Type B pancreatic cell (in vitro differentiated cells): ENCODE results near the gene RAD51B. TPM values are rescaled to one million over a fixed set of nuclear protein-coding genes. Genes with fewer than 3 reads are reported as not detected.

ENCODE experiments used
- DNase-seq: peaks from one replicate; pipeline ENCODE4 v3.0.0; 2021; ENCODE audit warnings: mixed read lengths; ENCODE audit not compliant: unreplicated experiment; ENCODE audit errors: extremely low spot score
- H3K27ac Mint-ChIP-seq: 2 replicates; pipeline ENCODE4 v1.8.0; 2021; ENCODE audit warnings: mild to moderate bottlenecking, mixed read lengths
- H3K27me3 Mint-ChIP-seq: 2 replicates; pipeline ENCODE4 v1.8.0; 2021; ENCODE audit warnings: mixed read lengths
- H3K36me3 Mint-ChIP-seq: 2 replicates; pipeline ENCODE4 v1.8.0; 2021; ENCODE audit warnings: mixed read lengths
- H3K4me1 Mint-ChIP-seq: one replicate; pipeline ENCODE4 v1.8.0; 2021; ENCODE audit warnings: mixed read lengths; ENCODE audit not compliant: unreplicated experiment
- H3K4me3 Mint-ChIP-seq: 2 replicates; pipeline ENCODE4 v1.8.0; 2021; ENCODE audit warnings: mild to moderate bottlenecking, mixed read lengths
- H3K9me3 Mint-ChIP-seq: 2 replicates; pipeline ENCODE4 v1.8.0; 2021; ENCODE audit warnings: mixed read lengths
- total RNA-seq: library from RNA; stranded (reverse); gene quantifications from 2 replicates; pipeline ENCODE4 v1.2.1, GENCODE V29; 2021; ENCODE audit warnings: low replicate concordance
- TF ChIP-seq, protein P1 (sequence below): fragments of 200-600 bp; sonication (generic); conservative IDR thresholded peaks from 2 replicates; pipeline ENCODE4 v1.5.0; 2021; ENCODE audit warnings: antibody characterized with exemption, mild to moderate bottlenecking

RAD51B gene
- total RNA-seq, 1 donor from 2014 or later = 27.3 TPM

DNA sequence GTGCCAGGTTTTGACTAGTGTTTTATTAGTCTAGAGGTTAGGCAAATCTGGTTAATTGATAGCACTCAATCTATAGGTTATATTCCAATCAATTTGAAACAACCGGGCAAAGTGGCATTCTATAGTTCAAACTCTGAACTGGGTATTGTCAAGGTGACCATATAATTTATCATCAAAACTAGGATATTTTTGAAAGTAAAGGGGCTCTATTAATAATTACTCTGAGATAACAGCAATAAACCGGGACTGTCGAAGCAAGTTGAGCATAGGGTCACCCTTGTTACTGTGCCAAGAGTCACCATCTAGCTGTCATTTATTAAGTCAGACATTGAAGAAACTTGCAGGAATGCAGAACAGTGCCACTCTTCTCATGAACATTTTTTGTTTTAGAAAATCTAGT, 321.2 kb downstream of the RAD51B start:
- TF ChIP-seq, protein P1, sequence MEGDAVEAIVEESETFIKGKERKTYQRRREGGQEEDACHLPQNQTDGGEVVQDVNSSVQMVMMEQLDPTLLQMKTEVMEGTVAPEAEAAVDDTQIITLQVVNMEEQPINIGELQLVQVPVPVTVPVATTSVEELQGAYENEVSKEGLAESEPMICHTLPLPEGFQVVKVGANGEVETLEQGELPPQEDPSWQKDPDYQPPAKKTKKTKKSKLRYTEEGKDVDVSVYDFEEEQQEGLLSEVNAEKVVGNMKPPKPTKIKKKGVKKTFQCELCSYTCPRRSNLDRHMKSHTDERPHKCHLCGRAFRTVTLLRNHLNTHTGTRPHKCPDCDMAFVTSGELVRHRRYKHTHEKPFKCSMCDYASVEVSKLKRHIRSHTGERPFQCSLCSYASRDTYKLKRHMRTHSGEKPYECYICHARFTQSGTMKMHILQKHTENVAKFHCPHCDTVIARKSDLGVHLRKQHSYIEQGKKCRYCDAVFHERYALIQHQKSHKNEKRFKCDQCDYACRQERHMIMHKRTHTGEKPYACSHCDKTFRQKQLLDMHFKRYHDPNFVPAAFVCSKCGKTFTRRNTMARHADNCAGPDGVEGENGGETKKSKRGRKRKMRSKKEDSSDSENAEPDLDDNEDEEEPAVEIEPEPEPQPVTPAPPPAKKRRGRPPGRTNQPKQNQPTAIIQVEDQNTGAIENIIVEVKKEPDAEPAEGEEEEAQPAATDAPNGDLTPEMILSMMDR = no peak
- peaks cover 2% of the 10 kb centered on the region for H3K36me3 Mint-ChIP-seq
- H3K27me3 Mint-ChIP-seq = no peaks in the 10 kb centered on the region
- peaks cover 3% of the 10 kb centered on the region for H3K9me3 Mint-ChIP-seq
- H3K27ac Mint-ChIP-seq = peak overlapping the region; percentile 90
- no peak for DNase-seq
- peak overlapping the region; percentile 14 for H3K4me3 Mint-ChIP-seq
- H3K4me1 Mint-ChIP-seq = peaks cover 60% of the 10 kb centered on the region

DNA sequence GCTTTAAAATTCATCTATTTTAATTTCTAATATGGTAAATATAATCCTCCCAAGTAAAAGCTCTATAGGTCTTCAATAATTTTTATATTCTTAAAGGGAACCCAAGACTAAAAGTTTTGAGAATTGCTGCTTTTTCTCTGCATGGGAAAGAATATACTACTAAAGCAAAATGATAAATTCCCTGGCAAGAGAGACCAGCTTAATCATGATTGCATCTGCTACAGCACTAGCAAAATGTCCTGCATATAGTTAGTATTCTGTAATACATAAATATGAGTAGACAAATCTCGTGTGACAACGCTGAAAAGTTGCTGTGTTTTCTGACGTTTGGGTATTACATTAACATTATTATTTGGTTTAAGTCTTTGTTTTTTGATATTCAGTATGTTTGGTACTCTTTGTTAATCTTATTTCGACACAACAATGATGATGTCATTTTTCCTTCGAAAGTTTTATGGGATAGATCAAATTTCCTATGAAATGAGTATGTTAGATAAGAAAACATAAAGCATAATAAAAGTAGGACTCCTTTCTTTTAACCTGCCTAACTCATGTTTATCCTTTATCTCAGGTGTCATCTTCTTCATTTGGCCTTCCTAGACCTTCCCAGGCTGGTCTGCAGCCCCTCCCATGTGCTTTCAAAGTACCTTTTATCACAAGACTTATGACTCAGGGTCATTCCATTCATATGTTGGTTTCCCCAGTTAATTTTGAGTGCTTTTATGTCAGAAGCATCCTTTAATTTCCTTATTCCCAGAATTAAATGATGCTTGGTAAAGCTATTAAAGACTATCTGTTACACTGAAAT, 321.9 kb downstream of the RAD51B start:
- TF ChIP-seq, protein P1 = no peak
- H3K4me1 Mint-ChIP-seq = peaks cover 62% of the 10 kb centered on the region
- peak overlapping the region; percentile 68 for H3K27ac Mint-ChIP-seq
- peak overlapping the region; percentile 41 for H3K4me3 Mint-ChIP-seq
- H3K36me3 Mint-ChIP-seq = peaks cover 4% of the 10 kb centered on the region
- DNase-seq = no peak
- H3K27me3 Mint-ChIP-seq = no peaks in the 10 kb centered on the region
- peaks cover 5% of the 10 kb centered on the region for H3K9me3 Mint-ChIP-seq

DNA sequence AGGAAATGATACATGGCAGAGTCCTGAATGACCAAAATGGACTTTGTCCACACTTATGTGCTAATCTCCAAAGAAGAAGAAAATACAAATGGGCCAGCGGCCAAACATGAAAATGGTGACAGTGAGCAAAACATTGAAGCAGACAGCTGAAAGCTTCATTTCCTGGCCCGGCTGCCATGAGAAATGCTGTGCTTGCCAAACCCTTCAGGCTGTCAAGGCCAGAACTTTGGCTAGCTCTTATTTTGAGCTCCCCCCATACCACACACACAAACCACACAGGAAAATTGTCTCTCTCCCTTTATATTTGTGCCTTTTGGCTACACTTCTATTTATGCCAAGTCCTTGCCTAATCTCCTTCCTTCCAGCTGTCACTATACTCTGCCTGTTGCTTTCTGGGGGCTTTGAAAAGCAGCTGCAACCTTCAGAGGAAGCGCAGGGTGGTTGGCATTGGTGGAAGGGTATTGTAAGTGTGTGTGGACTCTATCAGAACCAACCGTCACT, 323.8 kb downstream of the RAD51B start:
- Mint-ChIP-seq H3K27me3 (no peaks in the 10 kb centered on the region), H3K27ac (peak overlapping the region; percentile 71), H3K4me1 (peaks cover 57% of the 10 kb centered on the region), H3K4me3 (no peak overlapping the region), H3K36me3 (peaks cover 4% of the 10 kb centered on the region), H3K9me3 (peaks cover 5% of the 10 kb centered on the region)
- no peak for DNase-seq
- TF ChIP-seq, protein P1 = no peak

DNA sequence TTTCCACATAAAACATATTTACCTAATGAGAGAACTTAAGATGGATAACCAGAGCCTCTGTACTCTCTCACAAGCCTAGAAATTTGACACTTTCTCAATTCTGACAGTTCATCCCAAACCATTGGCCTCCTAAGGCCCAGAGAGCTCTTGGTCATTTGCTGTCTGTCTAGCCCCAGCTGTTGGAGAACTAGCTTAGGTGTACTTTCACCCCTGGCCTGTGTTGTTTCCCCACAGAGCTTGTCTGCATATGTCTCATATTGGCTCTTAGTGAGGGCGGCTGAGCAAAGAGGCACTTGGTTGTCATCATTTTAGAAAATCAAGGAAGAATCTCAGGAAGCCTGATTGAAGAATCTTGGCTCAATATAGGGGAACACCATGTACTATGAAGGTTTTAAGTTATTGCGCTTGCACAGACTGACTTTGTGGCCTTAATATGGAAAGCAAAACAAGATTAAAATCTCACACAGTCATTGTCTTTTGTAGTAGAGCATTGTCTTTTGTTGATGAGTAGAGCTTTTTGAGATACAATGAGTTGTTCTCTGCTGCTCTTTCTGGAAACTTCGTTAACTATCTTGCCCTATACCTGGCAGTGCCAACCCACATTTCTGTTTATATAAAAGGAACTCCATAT, 324.6 kb downstream of the RAD51B start:
- DNase-seq = no peak
- H3K27ac Mint-ChIP-seq = peak overlapping the region; percentile 71

DNA sequence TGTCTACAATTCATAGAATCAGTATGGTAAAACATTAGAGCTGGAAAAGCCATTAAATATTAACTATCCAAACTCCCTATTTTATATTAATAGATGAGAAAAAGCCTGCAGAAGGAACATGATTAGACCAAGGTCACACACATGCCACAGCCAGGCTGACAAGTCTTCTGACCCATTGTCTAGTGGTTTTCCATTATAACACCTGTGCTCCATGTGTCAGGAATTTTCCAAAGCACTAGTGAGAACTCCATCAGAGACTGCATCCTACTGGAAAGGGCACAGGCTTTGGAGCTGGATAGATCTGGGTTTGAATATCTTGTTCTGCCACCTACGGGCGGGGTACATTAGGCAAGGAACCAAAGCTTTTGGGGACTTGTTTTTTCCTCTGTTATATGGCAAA, 325.5 kb downstream of the RAD51B start:
- DNase-seq = no peak
- H3K9me3 Mint-ChIP-seq = peaks cover 17% of the 10 kb centered on the region
- TF ChIP-seq, protein P1 = no peak
- peaks cover 43% of the 10 kb centered on the region for H3K4me1 Mint-ChIP-seq
- H3K27ac Mint-ChIP-seq = no peak overlapping the region
- H3K4me3 Mint-ChIP-seq = no peak overlapping the region
- no peaks in the 10 kb centered on the region for H3K27me3 Mint-ChIP-seq
- H3K36me3 Mint-ChIP-seq = peaks cover 15% of the 10 kb centered on the region

More for the DNA sequence above, 324.6 kb downstream of the RAD51B start:
- Mint-ChIP-seq H3K4me1 (peaks cover 50% of the 10 kb centered on the region), H3K27me3 (no peaks in the 10 kb centered on the region), H3K36me3 (peaks cover 12% of the 10 kb centered on the region), H3K4me3 (peak overlapping the region; percentile 10), H3K9me3 (peaks cover 13% of the 10 kb centered on the region)
- TF ChIP-seq, protein P1 = no peak
